GM18526 (cell line): Measurements from ENCODE around the gene PPT2.
A peak's percentile ranks its signal among the peaks of the same experiment; 100 is the strongest.

Experiments used
- POLR2A ChIP-seq: IDR thresholded peaks from 3 replicates; pipeline ENCODE4 v1.6.1; 2011; ENCODE audit not compliant: insufficient read length; ENCODE audit errors: extremely low read depth

Gene PPT2

DNA sequence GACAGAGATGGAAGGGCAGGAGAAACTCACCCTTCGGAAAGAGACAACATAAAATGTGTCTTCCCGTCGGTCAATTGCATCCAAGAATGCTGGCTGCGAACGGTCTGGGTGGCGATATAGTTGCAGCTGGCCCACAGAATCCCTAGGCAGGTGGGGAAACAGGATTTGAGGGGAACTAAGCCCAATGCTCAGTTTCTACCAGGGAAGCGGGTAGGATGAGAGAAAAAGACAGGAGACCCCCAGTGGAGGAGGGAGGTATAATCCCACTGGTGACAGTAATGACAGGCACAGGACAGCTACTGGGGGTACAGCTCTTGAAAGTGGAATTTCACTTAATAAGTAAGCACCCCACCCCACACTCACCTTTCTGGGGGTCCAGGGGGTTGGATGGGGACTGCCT, 37.3 kb upstream of the PPT2 start:
- TF ChIP-seq POLR2A = no peak

- TF ChIP-seq POLR2A = no peak
Observed at GRCh38 chr6:32117461-32117860, 36.5 kb upstream of the PPT2 start.

- no peak for TF ChIP-seq POLR2A
Observed at GRCh38 chr6:32118782-32119628, 34.9 kb upstream of the PPT2 start.

DNA sequence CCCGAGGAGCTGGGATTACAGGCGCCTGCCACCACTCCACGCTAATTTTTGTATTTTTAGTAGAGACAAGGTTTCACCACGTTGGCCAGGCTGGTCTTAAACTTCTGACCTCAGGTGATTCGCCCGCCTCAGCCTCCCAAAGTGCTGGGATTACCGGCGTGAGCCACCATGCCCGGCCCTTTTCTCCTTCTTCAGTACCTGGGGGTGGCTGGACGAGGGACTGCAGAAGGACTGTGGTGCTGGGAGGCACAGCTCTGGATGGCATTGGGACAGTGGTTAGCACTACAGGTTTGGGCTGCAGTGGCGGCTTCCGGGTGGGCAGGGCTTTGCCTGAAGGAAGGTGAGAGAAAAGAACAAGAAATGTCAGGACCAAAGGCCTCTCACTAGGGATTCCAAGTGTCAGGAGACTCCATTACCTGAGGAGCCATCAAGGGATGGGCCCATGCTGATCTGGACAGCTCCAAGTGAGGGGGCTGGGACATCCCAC, 33.3 kb upstream of the PPT2 start:
- TF ChIP-seq POLR2A = no peak

GRCh38 chr6:32123681-32124080, 30.3 kb upstream of the PPT2 start:
- no peak for TF ChIP-seq POLR2A

DNA sequence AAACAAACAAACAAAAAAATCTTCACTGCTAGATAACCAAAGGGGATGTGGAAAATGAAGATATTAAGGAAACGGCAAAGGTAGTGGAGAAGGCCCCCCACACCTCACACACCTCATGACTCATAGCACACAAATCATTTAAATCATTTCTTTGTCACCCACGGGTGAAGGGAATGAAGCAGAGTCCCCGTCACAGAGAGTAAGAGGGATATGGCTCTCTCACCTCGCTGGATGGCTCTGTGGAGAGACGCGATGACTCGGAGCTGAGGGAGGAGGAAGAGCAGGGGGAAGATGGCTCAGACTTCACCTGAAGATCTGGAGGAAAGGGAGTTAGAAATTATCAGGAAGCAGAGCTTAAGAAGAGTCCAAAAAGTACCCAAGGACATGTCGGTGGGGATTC, 27.1 kb upstream of the PPT2 start:
- no peak for TF ChIP-seq POLR2A

DNA sequence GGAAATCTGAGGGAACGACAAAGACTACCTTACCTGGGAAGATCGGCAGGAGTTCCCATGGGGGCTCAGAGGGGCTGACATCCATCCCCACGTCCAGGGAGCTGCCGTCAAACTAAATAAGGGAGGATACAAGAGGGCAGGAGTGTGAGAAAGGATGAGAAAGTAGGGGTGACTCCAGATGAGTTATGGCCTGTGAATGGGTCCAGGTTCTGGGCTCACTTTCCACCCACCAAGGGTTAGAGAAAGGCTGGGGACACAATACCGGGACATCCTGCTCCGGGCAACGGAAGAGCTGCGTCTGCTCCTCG, 26.6 kb upstream of the PPT2 start:
- TF ChIP-seq POLR2A = no peak

- peak; percentile 84 for TF ChIP-seq POLR2A
Observed at GRCh38 chr6:32127717-32128592, 26.0 kb upstream of the PPT2 start, which contains the start of gene ATF6B. Gene ATF6B, minus strand, starts transcription at chr6:32128246. Its CDS starts 39 bp downstream, at chr6:32128207.

- TF ChIP-seq POLR2A = no peak
Observed at GRCh38 chr6:32128751-32129296, 25.1 kb upstream of the PPT2 start.

GRCh38 chr6:32129297-32130088, 24.4 kb upstream of the PPT2 start:
- TF ChIP-seq POLR2A = no peak

- no peak for TF ChIP-seq POLR2A
Observed at GRCh38 chr6:32131439-32131948, 22.4 kb upstream of the PPT2 start.

DNA sequence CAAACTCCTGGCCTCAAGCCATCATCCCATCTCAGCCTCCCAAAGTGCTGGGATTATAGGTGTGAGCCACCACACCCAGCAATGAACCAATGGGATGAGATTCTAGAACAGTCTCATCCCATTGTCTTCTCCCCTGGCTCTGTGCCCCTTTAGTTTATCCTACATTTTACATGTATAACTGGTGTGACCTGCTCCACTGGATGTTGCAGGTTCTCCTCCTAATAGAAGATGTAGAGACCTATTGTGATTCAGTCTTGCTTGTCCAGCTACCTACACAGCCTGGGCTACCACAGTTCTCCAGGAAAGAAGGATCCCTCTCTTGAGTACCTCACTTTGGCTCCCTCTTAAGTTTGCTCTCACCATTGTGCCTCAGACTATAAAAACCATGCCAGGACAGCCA, 21.8 kb upstream of the PPT2 start:
- no peak for TF ChIP-seq POLR2A

GRCh38 chr6:32133786-32134185, 20.2 kb upstream of the PPT2 start:
- TF ChIP-seq POLR2A = no peak

- TF ChIP-seq POLR2A = no peak
Observed at GRCh38 chr6:32137454-32137853, 16.5 kb upstream of the PPT2 start.

GRCh38 chr6:32139590-32139989, 14.4 kb upstream of the PPT2 start:
- TF ChIP-seq POLR2A = no peak
